ENCODE results near the gene GATAD2A.

Gene GATAD2A

DNA sequence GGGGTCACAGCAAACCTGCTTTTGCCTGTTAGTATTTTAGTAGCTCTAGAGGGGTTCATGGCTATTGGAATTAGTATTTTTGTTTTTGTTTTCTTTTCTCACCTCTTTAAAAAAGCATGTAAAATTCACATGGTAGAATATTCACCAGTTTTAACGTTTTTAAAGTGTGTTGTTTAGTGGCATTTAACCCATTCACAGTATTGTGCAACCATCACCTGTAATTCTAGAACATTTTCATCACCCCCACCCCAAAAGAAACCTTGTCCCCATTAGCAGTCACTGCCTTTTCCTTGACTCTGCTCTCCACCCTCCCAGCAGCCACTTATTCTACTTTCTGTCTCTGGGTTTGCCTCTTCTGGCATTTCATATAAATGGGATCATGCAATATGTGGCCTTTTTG, 39.8 kb downstream of the GATAD2A start:
- H3K27ac ChIP-seq: no peak overlapping the region
- in situ Hi-C loops (cut with HindIII; ENCODE audit: low pct_ligation_motif_present, low sequenced_read_pairs): no loop called here
- no peak for DNase-seq
- TF ChIP-seq, protein P1, sequence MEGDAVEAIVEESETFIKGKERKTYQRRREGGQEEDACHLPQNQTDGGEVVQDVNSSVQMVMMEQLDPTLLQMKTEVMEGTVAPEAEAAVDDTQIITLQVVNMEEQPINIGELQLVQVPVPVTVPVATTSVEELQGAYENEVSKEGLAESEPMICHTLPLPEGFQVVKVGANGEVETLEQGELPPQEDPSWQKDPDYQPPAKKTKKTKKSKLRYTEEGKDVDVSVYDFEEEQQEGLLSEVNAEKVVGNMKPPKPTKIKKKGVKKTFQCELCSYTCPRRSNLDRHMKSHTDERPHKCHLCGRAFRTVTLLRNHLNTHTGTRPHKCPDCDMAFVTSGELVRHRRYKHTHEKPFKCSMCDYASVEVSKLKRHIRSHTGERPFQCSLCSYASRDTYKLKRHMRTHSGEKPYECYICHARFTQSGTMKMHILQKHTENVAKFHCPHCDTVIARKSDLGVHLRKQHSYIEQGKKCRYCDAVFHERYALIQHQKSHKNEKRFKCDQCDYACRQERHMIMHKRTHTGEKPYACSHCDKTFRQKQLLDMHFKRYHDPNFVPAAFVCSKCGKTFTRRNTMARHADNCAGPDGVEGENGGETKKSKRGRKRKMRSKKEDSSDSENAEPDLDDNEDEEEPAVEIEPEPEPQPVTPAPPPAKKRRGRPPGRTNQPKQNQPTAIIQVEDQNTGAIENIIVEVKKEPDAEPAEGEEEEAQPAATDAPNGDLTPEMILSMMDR (IDR thresholded peaks at IDR 0.05; ENCODE audit: low read depth, low read length, missing control alignments): no peak
- H3K27me3 ChIP-seq (replicated peaks): no peaks in the 10 kb centered on the region
- no peak overlapping the region for H3K4me3 ChIP-seq (ENCODE audit: low read depth, low read length)
- H3K36me3 ChIP-seq (replicated peaks): no peaks in the 10 kb centered on the region

DNA sequence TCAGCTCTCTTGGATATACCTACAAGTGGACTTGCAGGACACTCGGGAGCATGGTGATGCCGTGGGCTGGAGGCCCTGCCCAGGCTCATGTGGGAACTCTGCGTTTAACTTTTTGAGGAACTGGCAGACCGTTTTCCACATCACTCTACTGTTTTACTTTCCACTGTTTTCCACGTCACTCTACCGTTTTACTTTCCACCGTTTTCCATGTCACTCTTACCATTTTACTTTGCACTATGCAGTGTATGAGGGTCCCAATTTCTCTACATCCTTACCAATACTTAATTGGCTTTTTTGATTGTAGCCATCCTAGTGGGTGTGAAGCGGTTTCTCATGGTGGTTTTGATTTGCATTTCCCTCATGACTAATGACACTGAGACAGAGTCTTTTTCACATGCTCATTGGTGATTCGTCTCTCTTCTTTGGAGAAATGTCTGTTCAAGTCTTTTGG, 40.5 kb downstream of the GATAD2A start:
- Histone ChIP-seq H3K4me3 (ENCODE audit: low read depth, low read length) (no peak overlapping the region), H3K27me3 (replicated peaks) (no peaks in the 10 kb centered on the region), H3K36me3 (replicated peaks) (no peaks in the 10 kb centered on the region), H3K27ac (no peak overlapping the region)
- DNase-seq: no peak
- in situ Hi-C loops (cut with HindIII; ENCODE audit: low pct_ligation_motif_present, low sequenced_read_pairs): no loop called here
- TF ChIP-seq, protein P1 (IDR thresholded peaks at IDR 0.05; ENCODE audit: low read depth, low read length, missing control alignments): no peak

DNA sequence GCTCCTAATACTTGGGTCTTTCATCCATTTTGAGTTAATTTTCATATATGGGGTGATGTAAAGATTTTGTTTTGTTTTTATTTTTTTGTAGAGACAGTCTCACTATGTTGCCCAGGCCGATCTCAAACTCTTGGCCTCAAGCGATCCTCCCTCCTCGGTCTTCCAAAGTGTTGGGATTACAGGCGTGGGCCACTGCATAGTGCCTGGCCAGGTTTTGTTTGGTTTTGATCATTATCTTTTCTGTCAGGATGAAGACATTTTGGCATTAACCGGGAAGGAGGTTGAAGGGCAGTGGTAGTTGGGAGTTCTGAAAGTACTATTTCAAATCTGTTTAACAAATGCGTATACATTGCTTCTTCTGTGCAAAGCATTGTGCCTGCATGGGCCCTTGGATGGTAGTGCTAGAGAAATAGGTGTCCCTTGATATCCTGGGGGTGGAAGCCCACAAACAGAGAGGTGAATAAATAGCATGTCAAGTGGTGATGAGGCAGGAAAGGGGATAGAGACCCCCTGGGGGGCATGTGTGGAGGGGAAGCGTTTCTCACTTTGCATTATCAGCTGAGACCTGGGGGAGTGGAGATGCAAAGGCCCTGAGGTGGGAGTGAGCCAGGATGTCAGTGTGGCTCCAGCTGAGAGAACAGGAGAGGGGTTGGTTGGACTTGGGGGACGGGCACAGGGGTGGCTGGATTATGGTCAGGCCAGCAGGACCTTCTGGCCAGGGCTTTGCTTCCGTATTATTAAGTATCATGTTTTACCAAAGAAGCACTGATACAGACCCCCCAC, 41.4 kb downstream of the GATAD2A start:
- no peaks in the 10 kb centered on the region for H3K27me3 ChIP-seq (replicated peaks)
- no peak for DNase-seq
- H3K4me3 ChIP-seq (ENCODE audit: low read depth, low read length): no peak overlapping the region
- H3K36me3 ChIP-seq (replicated peaks): no peaks in the 10 kb centered on the region
- no peak overlapping the region for H3K27ac ChIP-seq
- in situ Hi-C loops (cut with HindIII; ENCODE audit: low pct_ligation_motif_present, low sequenced_read_pairs): no loop called here
- TF ChIP-seq, protein P1 (IDR thresholded peaks at IDR 0.05; ENCODE audit: low read depth, low read length, missing control alignments): no peak

DNA sequence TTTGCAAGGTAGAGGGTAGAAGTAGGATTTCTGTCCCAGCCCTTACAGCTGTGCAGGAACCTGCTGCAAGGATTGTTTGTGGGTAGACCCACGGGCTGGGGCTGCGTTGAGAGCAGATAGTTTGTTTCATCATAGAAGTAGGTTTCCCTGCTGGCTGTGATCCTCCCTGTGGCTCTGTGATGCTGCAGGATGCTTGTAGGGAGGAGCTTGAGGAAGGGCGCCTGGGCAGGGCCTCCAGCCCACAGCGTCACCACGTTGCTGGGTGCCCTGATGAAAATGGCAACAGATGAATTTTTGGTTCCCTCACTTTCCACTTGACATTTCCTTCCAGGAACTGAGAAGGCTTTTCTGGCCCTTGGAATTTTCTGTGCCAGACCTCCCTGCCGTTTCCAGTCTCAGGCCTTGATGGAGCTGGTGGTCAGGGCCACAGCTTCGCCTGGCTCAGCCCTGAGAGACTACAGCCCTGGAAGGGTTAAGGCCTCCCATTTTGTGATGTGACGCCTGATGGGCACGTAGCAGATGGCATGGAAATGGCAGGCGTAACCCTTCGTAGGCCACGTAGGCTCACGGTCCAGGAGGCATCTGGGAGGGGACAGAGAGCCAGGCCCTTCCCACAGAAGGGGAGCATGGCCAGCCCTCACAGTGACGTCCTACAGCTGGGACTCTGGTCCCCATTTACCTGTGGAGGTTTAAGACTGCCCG, 42.2 kb downstream of the GATAD2A start:
- DNase-seq: no peak
- in situ Hi-C loops (cut with HindIII; ENCODE audit: low pct_ligation_motif_present, low sequenced_read_pairs): no loop called here
- Histone ChIP-seq H3K27me3 (replicated peaks) (no peaks in the 10 kb centered on the region), H3K4me3 (ENCODE audit: low read depth, low read length) (no peak overlapping the region), H3K36me3 (replicated peaks) (no peaks in the 10 kb centered on the region), H3K27ac (no peak overlapping the region)
- TF ChIP-seq, protein P1 (IDR thresholded peaks at IDR 0.05; ENCODE audit: low read depth, low read length, missing control alignments): no peak

DNA sequence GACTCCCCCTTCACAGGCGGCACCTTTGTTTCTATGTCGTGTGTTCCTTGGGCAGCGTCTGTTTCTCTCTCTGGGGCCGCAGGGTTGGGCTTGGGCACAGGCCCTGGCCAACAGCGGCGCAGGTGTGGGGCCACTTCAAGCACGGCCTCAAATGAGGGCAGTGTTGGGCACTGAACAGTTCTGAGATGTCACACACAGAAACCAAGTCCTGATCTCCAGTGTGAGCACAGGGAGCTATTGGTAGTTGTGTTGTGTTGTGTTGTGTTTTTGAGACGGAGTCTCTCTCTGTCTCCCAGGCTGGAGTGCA, 42.7 kb downstream of the GATAD2A start:
- Histone ChIP-seq H3K27ac (no peak overlapping the region), H3K36me3 (replicated peaks) (no peaks in the 10 kb centered on the region), H3K27me3 (replicated peaks) (no peaks in the 10 kb centered on the region), H3K4me3 (ENCODE audit: low read depth, low read length) (no peak overlapping the region)
- TF ChIP-seq, protein P1 (IDR thresholded peaks at IDR 0.05; ENCODE audit: low read depth, low read length, missing control alignments): no peak
- in situ Hi-C loops (cut with HindIII; ENCODE audit: low pct_ligation_motif_present, low sequenced_read_pairs): no loop called here
- no peak for DNase-seq

Data from brain microvascular endothelial cell (primary cell).